Coronary artery (tissue), 2 donors: ENCODE measurements around the gene ZNF497.
"Not testable (repeated sequence)": the region's sequence is repeated elsewhere in the genome, so short reads cannot be mapped to it uniquely, and the experiment has no call there.

Experiments used
- DNase-seq: peaks from one replicate; pipeline ENCODE4 v3.0.0-alpha.2; 2017; ENCODE audit warnings: low spot score
- H3K27ac ChIP-seq, 2 donors: fragments of 200-600 bp; sonication (generic); one replicate each; pipeline ENCODE4 v1.5.1; 2016 to 2019
- H3K4me3 ChIP-seq: fragments of 200-600 bp; sonication (generic); 2 replicates; pipeline ENCODE4 v1.5.1; 2016; ENCODE audit warnings: mild to moderate bottlenecking, moderate library complexity
- TF ChIP-seq, protein P1 (sequence below): fragments of 200-600 bp; sonication (generic); IDR thresholded peaks from one replicate; pipeline ENCODE4 v1.5.1; 2019; ENCODE audit warnings: antibody characterized with exemption

The ZNF497 gene

DNA sequence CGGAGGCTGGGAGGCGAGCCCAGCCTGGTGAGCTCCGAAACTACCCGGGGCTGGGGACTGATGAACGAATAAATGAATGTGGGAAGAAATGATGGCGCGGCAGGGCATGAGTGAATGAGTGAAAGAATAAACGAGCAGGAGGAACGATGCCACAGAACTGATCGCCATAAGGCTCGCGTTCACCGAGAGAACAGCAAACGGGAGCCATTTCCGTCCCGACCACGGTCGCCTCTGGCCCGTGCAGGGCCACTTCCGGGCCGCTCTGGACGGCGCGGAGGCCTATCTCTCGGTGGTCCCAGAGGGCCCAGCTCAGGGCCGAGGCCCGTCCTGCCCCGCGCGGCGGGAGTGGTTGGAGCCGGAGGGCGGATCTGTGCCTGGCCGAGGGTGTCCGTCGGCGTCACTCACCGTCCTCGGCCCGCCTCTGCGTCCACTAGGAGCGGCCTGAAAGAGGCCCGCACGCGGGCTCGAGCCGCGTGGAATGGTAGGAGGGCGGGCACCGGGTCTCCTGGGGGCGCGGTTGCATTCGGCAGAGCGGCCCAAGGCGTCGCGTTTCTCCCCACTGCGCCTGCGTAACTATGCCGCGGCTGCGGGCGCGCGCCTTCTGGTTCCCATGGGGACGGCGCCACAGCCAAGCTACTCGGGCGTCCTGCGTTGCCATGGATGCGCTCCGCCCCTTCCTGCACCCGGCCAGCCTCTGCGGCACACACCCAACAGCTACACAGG is at the start of gene ZNF497:
Gene ZNF497, minus strand, starts transcription at position 480 of the 723 bp plus-strand sequence. CDS start 5,116 bp downstream, outside the sequence.
- Histone ChIP-seq H3K4me3 (peak within 1 kb of the TSS; percentile 72), H3K27ac (peak within 1 kb of the TSS; percentile 79 to 91)
- TF ChIP-seq, protein P1, sequence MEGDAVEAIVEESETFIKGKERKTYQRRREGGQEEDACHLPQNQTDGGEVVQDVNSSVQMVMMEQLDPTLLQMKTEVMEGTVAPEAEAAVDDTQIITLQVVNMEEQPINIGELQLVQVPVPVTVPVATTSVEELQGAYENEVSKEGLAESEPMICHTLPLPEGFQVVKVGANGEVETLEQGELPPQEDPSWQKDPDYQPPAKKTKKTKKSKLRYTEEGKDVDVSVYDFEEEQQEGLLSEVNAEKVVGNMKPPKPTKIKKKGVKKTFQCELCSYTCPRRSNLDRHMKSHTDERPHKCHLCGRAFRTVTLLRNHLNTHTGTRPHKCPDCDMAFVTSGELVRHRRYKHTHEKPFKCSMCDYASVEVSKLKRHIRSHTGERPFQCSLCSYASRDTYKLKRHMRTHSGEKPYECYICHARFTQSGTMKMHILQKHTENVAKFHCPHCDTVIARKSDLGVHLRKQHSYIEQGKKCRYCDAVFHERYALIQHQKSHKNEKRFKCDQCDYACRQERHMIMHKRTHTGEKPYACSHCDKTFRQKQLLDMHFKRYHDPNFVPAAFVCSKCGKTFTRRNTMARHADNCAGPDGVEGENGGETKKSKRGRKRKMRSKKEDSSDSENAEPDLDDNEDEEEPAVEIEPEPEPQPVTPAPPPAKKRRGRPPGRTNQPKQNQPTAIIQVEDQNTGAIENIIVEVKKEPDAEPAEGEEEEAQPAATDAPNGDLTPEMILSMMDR: no peak
- DNase-seq: peak; percentile 96

DNA sequence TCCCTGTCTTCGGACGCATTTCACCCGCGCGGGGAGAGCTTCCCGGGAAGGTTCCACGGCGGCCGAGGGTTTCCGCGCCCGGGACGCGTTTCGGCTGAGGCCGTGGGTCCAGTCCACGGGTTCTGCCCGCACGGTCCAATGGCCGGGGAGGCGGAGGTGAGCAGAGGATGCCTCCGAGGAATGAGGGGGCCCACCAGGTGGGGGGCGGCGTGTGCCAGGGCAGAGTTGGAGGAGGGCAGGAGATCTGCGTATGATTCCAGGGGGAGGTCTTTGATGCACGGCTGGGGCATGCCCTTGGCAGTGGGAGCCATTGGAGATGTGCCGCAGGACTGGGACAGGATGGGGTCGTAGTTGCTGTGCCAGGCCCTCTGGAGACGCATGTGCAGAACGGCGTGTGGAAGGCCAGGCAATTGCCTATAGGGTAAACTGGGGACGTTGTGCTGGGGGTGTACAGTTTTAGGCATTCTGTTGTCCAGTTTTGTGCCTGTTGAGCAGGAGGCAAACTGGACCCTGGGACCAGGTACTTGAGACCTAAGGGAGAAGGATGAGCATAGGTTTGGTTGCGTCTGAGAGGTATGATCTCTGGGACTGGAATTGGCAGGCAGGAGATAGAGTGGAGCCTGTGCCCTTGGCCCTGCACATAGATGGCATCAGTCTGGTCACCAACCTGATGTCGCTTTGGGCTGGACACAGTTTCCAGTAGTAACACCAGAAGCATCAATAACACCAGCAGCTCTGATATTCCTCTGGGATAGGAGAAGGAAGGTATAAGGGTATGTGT is 46.6 kb upstream of the ZNF497 start:
- H3K4me3 ChIP-seq: peak overlapping the region; percentile 90
- TF ChIP-seq, protein P1: no peak
- peak overlapping the region; percentile 73 to 90 for H3K27ac ChIP-seq
- DNase-seq: no peak

- DNase-seq: peak; percentile 95
- TF ChIP-seq, protein P1: no peak
- H3K27ac ChIP-seq: peak within 1 kb of the TSS; percentile 73 to 90
These were observed 45.8 kb upstream of the ZNF497 start, which contains the start of gene ZNF584 for GRCh38 chr19:58408152-58409009. Gene ZNF584, plus strand, starts transcription at chr19:58408649. Its CDS starts 499 bp downstream, at chr19:58409148.

GRCh38 chr19:58407658-58408151 is 45.2 kb upstream of the ZNF497 start:
- Histone ChIP-seq H3K27ac (peak overlapping the region; percentile 73 to 90), H3K4me3 (peak overlapping the region; percentile 90)
- TF ChIP-seq, protein P1: no peak
- DNase-seq: no peak

More at GRCh38 chr19:58408152-58409009, 45.8 kb upstream of the ZNF497 start, which contains the start of gene ZNF584:
- H3K4me3 ChIP-seq: peak within 1 kb of the TSS; percentile 90

DNA sequence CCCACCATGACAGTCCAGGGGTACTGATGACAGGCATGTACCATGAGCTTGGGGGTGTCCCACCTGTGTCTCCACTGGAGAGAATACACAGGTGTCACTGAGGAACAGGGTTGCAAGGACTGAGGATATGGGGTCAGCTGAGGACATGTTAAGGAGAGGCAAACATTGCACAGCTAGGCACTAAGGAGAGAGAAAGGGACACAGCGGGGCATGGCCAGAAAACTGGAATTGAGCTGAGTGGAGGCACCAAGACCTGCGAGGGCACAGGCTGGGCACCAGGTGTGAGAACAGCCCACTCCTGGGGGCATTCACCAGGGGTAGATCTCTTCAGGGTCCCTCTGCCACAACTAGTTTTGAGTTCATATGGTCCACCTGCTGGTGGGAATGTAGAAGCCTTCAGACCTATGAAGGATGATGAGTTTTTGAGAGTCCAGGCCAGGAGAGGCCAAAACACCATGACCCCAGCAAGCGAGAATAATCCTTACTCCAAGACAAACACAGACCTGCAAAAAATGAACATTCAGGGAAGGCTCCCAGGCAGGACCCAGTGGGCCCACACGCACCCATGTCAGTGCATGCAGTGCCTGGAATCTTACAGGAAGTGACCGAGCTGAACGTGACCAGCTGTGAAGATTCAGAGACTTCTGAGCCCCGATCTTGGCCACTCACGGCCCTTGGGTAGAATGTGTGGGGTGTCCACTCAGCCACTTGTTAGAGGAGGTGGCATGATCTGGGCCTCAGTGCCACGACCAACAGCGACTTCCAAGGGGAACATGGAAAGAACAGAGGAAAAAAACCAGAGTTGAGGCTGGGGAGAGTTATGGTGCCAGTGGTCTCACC is 44.5 kb upstream of the ZNF497 start:
- TF ChIP-seq, protein P1: no peak
- Histone ChIP-seq H3K4me3 (peak overlapping the region; percentile 90), H3K27ac (peak overlapping the region in 1 of 2 donors; percentile 90)
- no peak for DNase-seq

GRCh38 chr19:58403920-58404478 is 41.4 kb upstream of the ZNF497 start:
- DNase-seq, H3K27ac ChIP-seq, H3K4me3 ChIP-seq: not testable (repeated sequence)
